ENCODE data around the gene CCDC15. TPM values are rescaled to one million over a fixed set of nuclear protein-coding genes. Genes with fewer than 3 reads are reported as not detected.
A peak's percentile ranks its signal among the peaks of the same experiment; 100 is the strongest.

The CCDC15 gene
- total and polyA plus RNA-seq, 11 donors, result 0.08 to 1.8 (median 0.19) TPM

DNA sequence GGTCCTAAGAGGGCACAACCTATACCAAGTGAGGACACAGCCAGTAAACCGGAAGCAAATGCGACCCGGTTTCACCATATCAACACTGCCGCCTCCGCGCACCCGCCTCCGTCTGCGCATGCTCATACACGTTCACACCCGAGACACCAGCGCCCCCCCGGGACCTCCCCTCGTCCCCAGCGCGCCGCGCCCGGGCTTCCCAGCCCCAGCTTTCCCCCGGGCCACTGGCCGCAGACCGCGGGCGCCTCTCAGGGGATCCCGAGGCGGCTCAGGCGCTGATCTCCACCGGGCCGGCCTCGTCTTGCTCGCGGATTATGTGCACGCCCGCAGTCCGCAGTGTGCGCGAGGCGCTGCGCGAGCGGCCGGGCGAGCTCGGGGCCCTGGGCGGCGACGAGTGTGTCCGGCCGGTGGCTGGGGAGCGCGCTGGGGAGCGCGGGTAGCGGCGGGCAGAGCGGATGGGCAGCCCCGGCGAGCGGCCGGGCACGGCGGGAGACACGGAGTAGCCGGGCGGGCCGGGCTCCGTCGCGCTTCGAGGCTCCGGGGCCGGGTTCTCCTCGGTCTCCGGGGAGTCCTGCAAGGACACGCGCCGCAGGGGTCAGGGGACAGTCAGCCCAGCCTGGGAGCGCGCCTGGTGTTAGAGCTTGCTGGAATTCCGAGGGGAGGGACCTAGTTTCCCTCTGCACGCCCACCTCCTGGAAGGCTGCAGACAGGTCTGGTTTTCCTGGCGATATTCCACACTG is 33.0 kb upstream of the CCDC15 start:
- Histone ChIP-seq H3K9me3 (no peaks in the 10 kb centered on the region), H3K27me3 (peaks cover 0 to 10% (median 3%) of the 10 kb centered on the region in 9 donors), H3K4me3 (peak overlapping the region; percentile 13 to 64 (median 54)), H3K27ac (peak overlapping the region; percentile 62 to 88 (median 72)), H3K36me3 (no peaks in the 10 kb centered on the region), H3K4me1 (peaks cover 0 to 17% (median 4%) of the 10 kb centered on the region in 12 donors)
- DNase-seq, result peak; percentile 82 to 91 (median 87)
- ATAC-seq, result peak; percentile 59 to 87 (median 82)
- whole genome bisulfite sequencing, 4 donors, result 3 to 15% (median 4%) methylated on average over 54 to 82 of the region's 82 CpGs
- intact Hi-C loops (cut with DNase I), result loop anchor here in 4 of 10 donors (2.0 to 10.0 kb wide), 3 partner anchors 22 to 46 kb away; no protein-coding TSS in a partner anchor
- peak in 1 of 2 donors; percentile 8 for TF ChIP-seq POLR2A (IDR thresholded peaks at IDR 0.05)
- TF ChIP-seq, protein P1, sequence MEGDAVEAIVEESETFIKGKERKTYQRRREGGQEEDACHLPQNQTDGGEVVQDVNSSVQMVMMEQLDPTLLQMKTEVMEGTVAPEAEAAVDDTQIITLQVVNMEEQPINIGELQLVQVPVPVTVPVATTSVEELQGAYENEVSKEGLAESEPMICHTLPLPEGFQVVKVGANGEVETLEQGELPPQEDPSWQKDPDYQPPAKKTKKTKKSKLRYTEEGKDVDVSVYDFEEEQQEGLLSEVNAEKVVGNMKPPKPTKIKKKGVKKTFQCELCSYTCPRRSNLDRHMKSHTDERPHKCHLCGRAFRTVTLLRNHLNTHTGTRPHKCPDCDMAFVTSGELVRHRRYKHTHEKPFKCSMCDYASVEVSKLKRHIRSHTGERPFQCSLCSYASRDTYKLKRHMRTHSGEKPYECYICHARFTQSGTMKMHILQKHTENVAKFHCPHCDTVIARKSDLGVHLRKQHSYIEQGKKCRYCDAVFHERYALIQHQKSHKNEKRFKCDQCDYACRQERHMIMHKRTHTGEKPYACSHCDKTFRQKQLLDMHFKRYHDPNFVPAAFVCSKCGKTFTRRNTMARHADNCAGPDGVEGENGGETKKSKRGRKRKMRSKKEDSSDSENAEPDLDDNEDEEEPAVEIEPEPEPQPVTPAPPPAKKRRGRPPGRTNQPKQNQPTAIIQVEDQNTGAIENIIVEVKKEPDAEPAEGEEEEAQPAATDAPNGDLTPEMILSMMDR (IDR thresholded peaks at IDR 0.05), result peak in 5 of 12 donors; percentile 10 to 30 (median 15)

DNA sequence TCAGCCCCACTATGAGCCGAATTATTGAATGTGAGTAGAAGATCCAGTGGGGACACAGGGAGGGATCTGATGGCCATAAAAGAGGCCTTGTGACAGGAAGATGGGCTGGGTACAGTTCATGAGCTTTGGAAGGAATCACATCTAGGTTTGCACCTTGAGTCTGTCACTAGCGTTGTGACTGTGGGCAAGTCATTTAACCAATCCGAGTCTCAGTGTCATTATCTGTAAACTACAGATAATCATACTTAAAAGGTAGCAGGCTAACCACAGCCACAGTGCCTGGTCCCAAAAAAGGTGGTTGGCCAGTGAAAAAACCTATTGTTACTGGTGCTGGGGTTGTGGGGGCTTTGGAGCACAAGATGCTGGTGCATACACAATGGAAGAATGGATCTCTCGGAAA is 31.2 kb upstream of the CCDC15 start:
- Histone ChIP-seq H3K27ac (no peak overlapping the region), H3K9me3 (no peaks in the 10 kb centered on the region), H3K4me3 (no peak overlapping the region), H3K4me1 (peaks cover 0 to 17% (median 4%) of the 10 kb centered on the region in 12 donors), H3K36me3 (no peaks in the 10 kb centered on the region), H3K27me3 (peaks cover 0 to 10% (median 3%) of the 10 kb centered on the region in 9 donors)
- intact Hi-C loops (cut with DNase I), result loop anchor here in 2 of 10 donors (10.0 kb wide), 1 partner anchor 48 kb away; no protein-coding TSS in a partner anchor
- DNase-seq (no peak), ATAC-seq (no peak)
- WGBS, 4 donors, result 90 to 96% (median 91%) methylated on average over 4 of the region's 4 CpGs
- TF ChIP-seq POLR2A (IDR thresholded peaks at IDR 0.05), result no peak
- TF ChIP-seq, protein P1 (IDR thresholded peaks at IDR 0.05), result no peak

DNA sequence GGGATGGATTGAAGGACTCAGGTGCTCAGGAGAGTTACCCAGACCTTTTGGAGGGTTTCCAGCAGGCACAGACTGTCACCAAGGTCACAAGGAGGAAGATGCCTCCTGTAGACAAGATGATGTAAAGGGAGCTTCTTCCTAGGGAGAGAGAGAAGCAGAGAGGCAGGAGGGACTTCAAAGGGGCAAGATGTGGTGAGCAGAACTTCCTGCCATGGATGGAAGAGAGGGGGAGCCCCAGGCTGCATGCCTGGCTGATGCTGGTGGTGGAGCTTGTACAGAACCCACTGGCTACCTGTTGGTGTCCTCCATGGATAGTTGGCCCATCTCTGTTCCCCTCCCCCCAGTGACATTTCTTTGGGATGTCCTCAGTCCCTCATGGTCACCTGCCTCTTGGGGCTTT is 30.7 kb upstream of the CCDC15 start:
- Histone ChIP-seq H3K9me3 (no peaks in the 10 kb centered on the region), H3K4me1 (peaks cover 0 to 17% (median 4%) of the 10 kb centered on the region in 12 donors), H3K36me3 (no peaks in the 10 kb centered on the region), H3K27me3 (peaks cover 0 to 10% (median 3%) of the 10 kb centered on the region in 9 donors), H3K27ac (no peak overlapping the region), H3K4me3 (no peak overlapping the region)
- intact Hi-C loops (cut with DNase I), result loop anchor here in 2 of 10 donors (10.0 kb wide), 1 partner anchor 48 kb away; no protein-coding TSS in a partner anchor
- DNase-seq, result no peak
- ATAC-seq, result no peak
- TF ChIP-seq POLR2A (IDR thresholded peaks at IDR 0.05), result no peak
- TF ChIP-seq, protein P1 (IDR thresholded peaks at IDR 0.05), result no peak

DNA sequence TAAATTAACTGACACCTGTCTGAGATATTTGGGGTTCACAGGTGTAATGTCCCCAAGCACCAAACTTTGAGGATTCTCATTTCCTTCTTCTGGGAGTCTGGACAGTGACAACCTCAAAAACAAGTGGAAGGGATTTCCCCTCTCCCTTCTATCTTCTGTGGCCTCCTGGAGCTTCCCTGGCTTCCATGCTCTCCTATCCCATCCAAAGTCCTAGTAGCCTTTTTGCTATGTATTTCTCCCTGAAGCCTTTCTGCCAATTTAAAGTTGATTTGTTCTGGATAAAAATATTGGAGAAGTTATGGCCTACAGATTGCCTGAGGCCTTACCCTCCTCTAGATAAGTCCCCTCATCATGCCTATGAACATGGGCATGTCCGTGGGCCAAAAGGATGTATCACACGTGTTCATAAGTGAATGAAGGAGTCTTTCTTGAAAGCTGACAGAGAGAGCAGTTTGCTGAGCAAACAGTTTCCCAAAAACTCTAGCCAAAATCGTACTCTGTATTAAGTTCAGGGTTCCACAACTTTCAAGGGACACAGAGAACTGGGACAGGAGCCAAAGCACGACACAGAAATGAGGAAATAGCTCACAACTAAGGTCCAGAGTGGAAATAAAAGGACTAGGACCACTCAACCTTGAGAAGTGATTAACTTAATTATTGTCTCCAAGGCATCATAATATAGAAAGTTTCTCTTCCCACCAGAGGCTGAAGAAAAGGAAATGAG is 24.9 kb upstream of the CCDC15 start:
- no peaks in the 10 kb centered on the region for H3K36me3 ChIP-seq
- no peak overlapping the region for H3K27ac ChIP-seq
- H3K9me3 ChIP-seq, result no peaks in the 10 kb centered on the region
- DNase-seq (no peak), ATAC-seq (no peak)
- no peak overlapping the region for H3K4me3 ChIP-seq
- H3K4me1 ChIP-seq, result no peaks in the 10 kb centered on the region
- H3K27me3 ChIP-seq, result no peaks in the 10 kb centered on the region
- WGBS, 4 donors, result 31 to 52% (median 44%) methylated on average over 4 of the region's 4 CpGs
- TF ChIP-seq, protein P1 (IDR thresholded peaks at IDR 0.05), result no peak
- TF ChIP-seq POLR2A (IDR thresholded peaks at IDR 0.05), result no peak
- intact Hi-C loops (cut with DNase I), result loop anchor here in 2 of 10 donors (10.0 kb wide), 1 partner anchor 54 kb away; no protein-coding TSS in a partner anchor
